HG03378 (cell line): ENCODE data around the gene IGF2BP3.

Experiments
- ATAC-seq: cut with Tn5 transposase; IDR thresholded peaks from one replicate; pipeline ENCODE4 v1.9.1; 2021; ENCODE audit warnings: mild to moderate bottlenecking, moderate library complexity; ENCODE audit not compliant: unreplicated experiment

IGF2BP3 gene

GRCh38 chr7:23472556-23472955, 2.3 kb upstream of the IGF2BP3 start:
- ATAC-seq = no peak

GRCh38 chr7:23472046-23472445, 1.8 kb upstream of the IGF2BP3 start:
- ATAC-seq = no peak

GRCh38 chr7:23471106-23471859, 992 bp upstream of the IGF2BP3 start:
- ATAC-seq = no peak

- ATAC-seq = no peak
Measured at GRCh38 chr7:23469961-23470250, 385 bp downstream of the IGF2BP3 start.

- ATAC-seq = no peak
Measured at GRCh38 chr7:23469150-23469960, 936 bp downstream of the IGF2BP3 start.

GRCh38 chr7:23468526-23469149, 1.7 kb downstream of the IGF2BP3 start:
- no peak for ATAC-seq

- ATAC-seq = no peak
Measured at GRCh38 chr7:23467806-23468525, 2.3 kb downstream of the IGF2BP3 start.

- no peak for ATAC-seq
Measured at GRCh38 chr7:23467291-23467805, 2.9 kb downstream of the IGF2BP3 start.

- ATAC-seq = no peak
Measured at GRCh38 chr7:23462846-23463245, 7.4 kb downstream of the IGF2BP3 start.

GRCh38 chr7:23458044-23458443, 12.2 kb downstream of the IGF2BP3 start:
- no peak for ATAC-seq

GRCh38 chr7:23456093-23456492, 14.2 kb downstream of the IGF2BP3 start:
- ATAC-seq = no peak

GRCh38 chr7:23454881-23455526, 15.3 kb downstream of the IGF2BP3 start:
- ATAC-seq = no peak

GRCh38 chr7:23450518-23450917, 19.8 kb downstream of the IGF2BP3 start:
- no peak for ATAC-seq

- ATAC-seq = no peak
Measured at GRCh38 chr7:23449941-23450340, 20.4 kb downstream of the IGF2BP3 start.

GRCh38 chr7:23445326-23445725, 25.0 kb downstream of the IGF2BP3 start:
- no peak for ATAC-seq

GRCh38 chr7:23443974-23444373, 26.3 kb downstream of the IGF2BP3 start:
- ATAC-seq = no peak

- no peak for ATAC-seq
Measured at GRCh38 chr7:23438171-23438570, 32.1 kb downstream of the IGF2BP3 start.

- no peak for ATAC-seq
Measured at GRCh38 chr7:23434147-23434917, 36.0 kb downstream of the IGF2BP3 start.

GRCh38 chr7:23431702-23432199, 38.5 kb downstream of the IGF2BP3 start:
- ATAC-seq = no peak

- no peak for ATAC-seq
Measured at GRCh38 chr7:23430893-23431259, 39.4 kb downstream of the IGF2BP3 start.
